CD4-positive, alpha-beta memory T cell (primary cell): ENCODE results near the gene FAAP100. TPM values are rescaled to one million over a fixed set of nuclear protein-coding genes. Genes with fewer than 3 reads are reported as not detected.
A peak's percentile ranks its signal among the peaks of the same experiment; 100 is the strongest.

Experiments used
- CTCF ChIA-PET: fragments of 350-600 bp; sonication (Branson Sonifier 250); formaldehyde crosslinking; loops from one replicate; lab custom pipeline; 2021; ENCODE audit warnings: inconsistent platforms; ENCODE audit not compliant: partially characterized antibody; lab: Charles Lee
- POLR2A ChIA-PET: fragments of 350-600 bp; sonication (Branson Sonifier 250); formaldehyde crosslinking; loops from one replicate; lab custom pipeline; 2021; ENCODE audit not compliant: partially characterized antibody; lab: Charles Lee
- DNase-seq, 5 donors: peaks; one replicate each; pipeline versions ENCODE4 v3.0.0 to v3.0.0-alpha.2; 2020 to 2022; ENCODE audit warnings: mixed read lengths in 1 of 5
- H3K27ac ChIP-seq: one replicate; pipeline ENCODE4 v1.7.0; 2013; ENCODE audit warnings: low read depth, low read length
- H3K27me3 ChIP-seq: 2 replicates; pipeline ENCODE4 v1.7.0; 2013; ENCODE audit warnings: mild to moderate bottlenecking, low read length, moderate library complexity; ENCODE audit not compliant: insufficient read depth
- H3K36me3 ChIP-seq: 2 replicates; pipeline ENCODE4 v1.7.0; 2013; ENCODE audit warnings: mild to moderate bottlenecking, low read length, moderate library complexity; ENCODE audit not compliant: insufficient read depth
- H3K4me1 ChIP-seq: 2 replicates; pipeline ENCODE4 v1.7.0; 2013; ENCODE audit warnings: mild to moderate bottlenecking, low read length, moderate library complexity; ENCODE audit not compliant: insufficient read depth
- H3K4me3 ChIP-seq, 2 donors: one replicate each; pipeline ENCODE4 v1.7.0; 2013; ENCODE audit warnings: low read length in 2 of 2, mild to moderate bottlenecking in 1 of 2
- H3K9me3 ChIP-seq, 2 donors: one replicate each; pipeline ENCODE4 v1.7.0; 2013; ENCODE audit warnings: low read length in 2 of 2, control low read depth in 1 of 2; ENCODE audit not compliant: control insufficient read depth in 1 of 2
- H3K27ac Mint-ChIP-seq, 7 donors: one replicate each; pipeline ENCODE4 v1.8.0; 2020 to 2021; ENCODE audit warnings: mixed read lengths in 7 of 7, mild to moderate bottlenecking in 6 of 7, inconsistent platforms in 3 of 7, moderate library complexity in 3 of 7
- H3K27me3 Mint-ChIP-seq, 2 donors: one replicate each; pipeline ENCODE4 v1.8.0; 2020 to 2021; ENCODE audit warnings: mixed read lengths in 2 of 2
- H3K36me3 Mint-ChIP-seq, 2 donors: one replicate each; pipeline ENCODE4 v1.8.0; 2020 to 2021; ENCODE audit warnings: mixed read lengths in 2 of 2, inconsistent platforms in 1 of 2, mild to moderate bottlenecking in 1 of 2
- H3K4me1 Mint-ChIP-seq, 4 donors: one replicate each; pipeline ENCODE4 v1.8.0; 2020 to 2021; ENCODE audit warnings: mixed read lengths in 4 of 4, mild to moderate bottlenecking in 1 of 4
- H3K4me3 Mint-ChIP-seq, 8 donors: one replicate each; pipeline ENCODE4 v1.8.0; 2020 to 2021; ENCODE audit warnings: mixed read lengths in 8 of 8, mild to moderate bottlenecking in 7 of 8, moderate library complexity in 6 of 8, inconsistent platforms in 3 of 8
- H3K9me3 Mint-ChIP-seq, 8 donors: one replicate each; pipeline ENCODE4 v1.8.0; 2020 to 2021; ENCODE audit warnings: mixed read lengths in 8 of 8, mild to moderate bottlenecking in 5 of 8, inconsistent platforms in 3 of 8, moderate library complexity in 1 of 8
- intact Hi-C: fragments of 100-400 bp; cut with micrococcal nuclease; formaldehyde crosslinking; loops from one replicate; pipeline ENCODE4 v1.15.1; 2023
- polyA plus RNA-seq, 2 donors: library from polyadenylated mRNA; unstranded; fragments of 300-500 nt; fragmentation: Illumina TruSeq; gene quantifications; one replicate each; pipeline ENCODE4 v1.2.3, GENCODE V29; 2021
- total RNA-seq, 2 experiments: library from RNA; stranded (reverse); gene quantifications; one replicate each; pipeline ENCODE4 v1.2.3, GENCODE V29; 2021

Gene FAAP100
- total and polyA plus RNA-seq, 4 experiments from 2014 or later, result 8.5 to 56.0 (median 33.9) TPM

DNA sequence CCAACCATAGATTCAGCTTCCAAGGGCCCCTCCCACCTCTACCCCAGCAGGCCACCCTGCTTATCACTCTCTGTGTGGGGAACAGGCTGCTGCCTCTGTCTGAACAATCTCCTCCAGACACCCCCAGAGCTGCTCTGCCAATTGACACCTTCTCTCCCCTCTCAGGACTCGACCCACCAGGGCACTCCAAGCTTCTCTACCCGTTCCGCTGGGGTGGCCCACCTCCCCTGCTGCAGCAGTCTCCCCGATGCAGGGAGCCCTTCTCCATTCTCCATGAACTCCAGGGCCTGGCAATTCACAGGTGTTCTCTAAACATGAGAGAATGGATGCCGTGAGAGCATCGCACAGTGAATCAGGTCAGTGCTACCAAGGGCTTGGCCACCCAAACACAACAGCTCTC is 28.3 kb upstream of the FAAP100 start:
- Histone ChIP-seq H3K27ac (no peak overlapping the region), H3K27me3 (no peaks in the 10 kb centered on the region), H3K36me3 (peaks cover 36% of the 10 kb centered on the region), H3K9me3 (no peaks in the 10 kb centered on the region), H3K4me3 (no peak overlapping the region), H3K4me1 (no peaks in the 10 kb centered on the region)
- H3K27ac Mint-ChIP-seq, result peak overlapping the region in 1 of 7 donors; percentile 35
- no peak for DNase-seq
- ChIA-PET CTCF (no interaction called here), POLR2A (no interaction called here)
- H3K4me1 Mint-ChIP-seq, result peaks cover 5 to 15% (median 12%) of the 10 kb centered on the region in 4 donors
- H3K27me3 Mint-ChIP-seq, result no peaks in the 10 kb centered on the region
- H3K9me3 Mint-ChIP-seq, result no peaks in the 10 kb centered on the region
- no peak overlapping the region for H3K4me3 Mint-ChIP-seq
- intact Hi-C loops, result no loop called here
- peaks cover 48 to 72% of the 10 kb centered on the region in 2 donors for H3K36me3 Mint-ChIP-seq

DNA sequence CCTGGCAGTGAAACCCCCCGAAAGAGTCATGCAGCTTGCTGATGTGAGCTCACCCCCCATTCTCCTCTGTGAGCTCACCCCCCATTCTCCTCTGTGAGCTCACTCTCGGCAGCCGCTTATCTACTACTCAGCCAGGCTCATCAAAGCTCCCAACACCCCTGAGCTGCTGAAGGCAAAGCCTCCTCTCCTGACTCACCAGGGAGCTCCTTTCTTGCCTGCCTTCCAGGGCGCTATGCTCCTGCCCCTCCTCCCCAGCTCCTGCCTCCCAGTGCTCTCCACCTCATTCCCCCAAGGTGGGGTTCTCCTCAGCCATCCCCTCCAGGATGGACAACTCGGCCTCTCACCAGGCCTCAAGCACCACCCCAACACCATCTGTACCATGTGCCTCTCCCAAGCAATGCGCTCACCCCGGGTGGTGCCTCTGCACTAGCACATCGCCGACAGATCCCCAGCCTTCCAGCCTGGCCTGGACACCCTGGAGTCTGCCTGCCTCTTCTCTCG is 27.7 kb upstream of the FAAP100 start:
- H3K4me1 ChIP-seq, result no peaks in the 10 kb centered on the region
- H3K9me3 Mint-ChIP-seq, result no peaks in the 10 kb centered on the region
- intact Hi-C loops, result no loop called here
- ChIA-PET CTCF (interaction anchor here (1.3 kb wide), 1 partner anchor 21 kb away, joined by 7 read pairs; no protein-coding TSS in a partner anchor), POLR2A (no interaction called here)
- H3K27me3 Mint-ChIP-seq, result no peaks in the 10 kb centered on the region
- H3K27me3 ChIP-seq, result no peaks in the 10 kb centered on the region
- peak overlapping the region in 5 of 7 donors; percentile 35 to 85 (median 66) for H3K27ac Mint-ChIP-seq
- H3K27ac ChIP-seq, result no peak overlapping the region
- peaks cover 36% of the 10 kb centered on the region for H3K36me3 ChIP-seq
- DNase-seq, result no peak
- no peaks in the 10 kb centered on the region for H3K9me3 ChIP-seq
- no peak overlapping the region for H3K4me3 ChIP-seq
- H3K4me3 Mint-ChIP-seq, result no peak overlapping the region
- peaks cover 5 to 15% (median 12%) of the 10 kb centered on the region in 4 donors for H3K4me1 Mint-ChIP-seq
- H3K36me3 Mint-ChIP-seq, result peaks cover 45 to 67% of the 10 kb centered on the region in 2 donors

DNA sequence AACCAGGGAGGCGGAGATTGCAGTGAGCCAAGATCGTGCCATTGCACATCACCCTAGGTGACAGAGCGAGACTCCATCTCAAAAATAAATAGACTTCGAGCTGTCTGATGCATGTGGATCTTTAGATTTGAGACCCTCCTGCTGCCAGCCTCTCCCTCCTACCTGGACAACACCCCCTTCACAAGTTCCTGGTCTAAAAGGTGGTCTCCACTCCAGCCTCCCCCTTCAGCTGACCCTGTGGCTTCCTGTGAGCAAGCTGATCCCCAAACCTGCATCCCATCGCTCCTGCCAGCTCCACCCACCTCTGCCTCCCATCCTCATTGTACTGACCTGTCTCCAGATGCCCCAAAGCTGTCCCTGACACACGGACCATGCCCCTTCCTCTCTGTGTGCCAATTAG is 27.1 kb upstream of the FAAP100 start:
- H3K27me3 ChIP-seq, result no peaks in the 10 kb centered on the region
- peaks cover 45 to 65% of the 10 kb centered on the region in 2 donors for H3K36me3 Mint-ChIP-seq
- peaks cover 37% of the 10 kb centered on the region for H3K36me3 ChIP-seq
- intact Hi-C loops, result no loop called here
- H3K4me3 ChIP-seq, result no peak overlapping the region
- ChIA-PET CTCF (interaction anchor here (1.3 kb wide), 1 partner anchor 22 kb away, joined by 7 read pairs; no protein-coding TSS in a partner anchor), POLR2A (interaction anchor here (0.5 kb wide), 1 partner anchor 17 kb away, joined by 3 read pairs; no protein-coding TSS in a partner anchor)
- H3K27ac Mint-ChIP-seq, result peak overlapping the region in 3 of 7 donors; percentile 53 to 85 (median 66)
- no peaks in the 10 kb centered on the region for H3K9me3 ChIP-seq
- peaks cover 5 to 15% (median 12%) of the 10 kb centered on the region in 4 donors for H3K4me1 Mint-ChIP-seq
- no peaks in the 10 kb centered on the region for H3K4me1 ChIP-seq
- no peaks in the 10 kb centered on the region for H3K27me3 Mint-ChIP-seq
- no peaks in the 10 kb centered on the region for H3K9me3 Mint-ChIP-seq
- H3K27ac ChIP-seq, result no peak overlapping the region
- DNase-seq, result no peak
- H3K4me3 Mint-ChIP-seq, result no peak overlapping the region

DNA sequence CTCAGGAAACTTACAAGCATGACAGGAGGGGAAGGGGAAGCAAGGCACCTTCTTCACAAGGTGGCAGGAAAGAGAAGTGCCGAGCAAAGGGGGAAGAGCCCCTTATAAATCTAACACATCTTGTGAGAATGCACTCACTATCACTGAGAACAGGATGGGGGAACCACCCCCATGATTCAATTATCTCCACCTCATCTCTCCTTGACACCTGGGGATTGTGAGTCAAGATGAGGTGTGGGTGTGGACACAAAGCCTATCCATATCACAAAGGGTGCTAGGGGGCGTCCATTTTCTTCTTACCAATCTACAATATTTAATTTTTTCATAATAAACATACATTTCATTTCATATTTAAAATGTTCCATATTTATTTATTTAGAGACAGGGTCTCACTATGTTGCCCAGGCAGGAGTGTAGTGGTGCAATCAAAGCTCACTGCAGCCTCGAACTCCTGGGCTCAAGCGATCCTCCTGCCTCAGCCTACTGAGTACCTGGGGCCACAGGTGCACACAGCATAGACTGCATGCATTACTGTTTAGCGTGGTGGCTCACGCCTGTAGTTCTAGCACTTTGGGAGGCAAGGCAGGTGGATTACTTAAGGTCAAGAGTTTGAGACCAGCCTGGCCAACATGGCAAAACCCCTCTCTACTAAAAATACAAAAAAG is 26.5 kb upstream of the FAAP100 start:
- Histone ChIP-seq H3K4me3 (no peak overlapping the region), H3K9me3 (no peaks in the 10 kb centered on the region), H3K4me1 (no peaks in the 10 kb centered on the region), H3K36me3 (peaks cover 35% of the 10 kb centered on the region), H3K27ac (no peak overlapping the region), H3K27me3 (no peaks in the 10 kb centered on the region)
- Mint-ChIP-seq H3K36me3 (peaks cover 44 to 65% of the 10 kb centered on the region in 2 donors), H3K9me3 (no peaks in the 10 kb centered on the region), H3K27ac (peak overlapping the region in 2 of 7 donors; percentile 17 to 72), H3K4me3 (no peak overlapping the region), H3K27me3 (no peaks in the 10 kb centered on the region), H3K4me1 (peaks cover 5 to 15% (median 12%) of the 10 kb centered on the region in 4 donors)
- ChIA-PET CTCF (interaction anchor here (1.3 kb wide), 1 partner anchor 22 kb away, joined by 7 read pairs; no protein-coding TSS in a partner anchor), POLR2A (interaction anchor here (0.5 kb wide), 1 partner anchor 16 kb away, joined by 3 read pairs; no protein-coding TSS in a partner anchor)
- intact Hi-C loops, result no loop called here
- DNase-seq, result no peak

DNA sequence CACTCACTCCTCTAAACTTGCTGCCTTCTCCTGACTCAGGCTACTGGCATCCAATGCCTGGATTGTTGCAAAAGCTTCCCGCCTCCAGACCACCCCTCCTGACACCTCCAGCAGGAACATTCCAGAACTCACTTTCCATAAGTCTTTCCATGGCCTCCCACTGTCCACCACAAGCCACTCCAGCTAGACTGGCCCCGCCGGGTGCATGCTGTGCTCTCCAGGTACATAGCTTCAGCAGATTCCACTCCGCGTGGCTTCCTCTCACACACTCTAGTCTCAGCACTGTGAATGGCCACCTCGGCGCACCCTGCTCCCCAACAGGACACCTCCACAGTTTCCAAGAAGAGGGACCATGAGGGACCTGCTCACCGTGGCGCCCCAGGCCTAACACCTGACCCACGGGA is 25.9 kb upstream of the FAAP100 start:
- intact Hi-C loops, result no loop called here
- H3K9me3 Mint-ChIP-seq, result no peaks in the 10 kb centered on the region
- H3K4me3 ChIP-seq, result no peak overlapping the region
- H3K27me3 Mint-ChIP-seq, result no peaks in the 10 kb centered on the region
- H3K27ac Mint-ChIP-seq, result peak overlapping the region in 4 of 7 donors; percentile 10 to 72 (median 40)
- H3K4me1 ChIP-seq, result no peaks in the 10 kb centered on the region
- H3K27me3 ChIP-seq, result no peaks in the 10 kb centered on the region
- ChIA-PET POLR2A (no interaction called here), CTCF (interaction anchor here (1.4 kb wide), 1 partner anchor 23 kb away, joined by 3 read pairs; no protein-coding TSS in a partner anchor)
- no peak overlapping the region for H3K4me3 Mint-ChIP-seq
- H3K27ac ChIP-seq, result no peak overlapping the region
- peaks cover 5 to 15% (median 12%) of the 10 kb centered on the region in 4 donors for H3K4me1 Mint-ChIP-seq
- DNase-seq, result no peak
- H3K36me3 ChIP-seq, result peaks cover 29% of the 10 kb centered on the region
- H3K36me3 Mint-ChIP-seq, result peaks cover 38 to 62% of the 10 kb centered on the region in 2 donors
- H3K9me3 ChIP-seq, result no peaks in the 10 kb centered on the region

DNA sequence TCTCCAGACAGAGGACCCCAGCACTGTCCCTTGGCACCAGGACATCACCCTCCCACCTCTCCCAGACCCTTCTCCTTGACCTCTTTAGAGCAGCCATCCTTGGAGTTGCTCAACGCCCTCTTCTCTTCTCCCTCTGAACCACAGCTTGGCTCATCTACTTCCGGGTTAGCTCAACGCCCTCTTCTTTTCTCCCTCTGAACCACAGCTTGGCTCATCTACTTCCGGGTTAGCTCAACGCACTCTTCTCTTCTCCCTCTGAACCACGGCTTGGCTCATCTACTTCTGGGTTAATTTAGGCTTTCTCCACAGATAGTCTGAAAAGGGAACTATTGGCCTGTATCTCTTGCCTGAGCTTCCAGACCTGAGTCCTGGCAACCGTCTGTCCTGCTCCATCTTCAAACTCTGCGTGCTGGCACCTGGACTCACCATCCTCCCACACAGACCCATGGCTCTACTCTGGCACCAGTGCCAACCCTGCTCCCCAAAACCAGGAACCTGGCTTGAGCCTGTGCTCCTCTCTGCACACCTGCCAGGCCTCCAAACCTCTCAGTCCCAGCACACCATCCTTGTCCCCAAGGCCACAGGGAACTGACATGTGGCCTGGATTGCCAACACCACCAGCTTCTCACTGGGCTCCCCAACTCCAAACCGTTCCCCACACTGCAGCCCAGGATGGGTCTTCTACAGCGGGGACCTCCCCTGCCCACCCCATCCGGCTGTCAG is 25.3 kb upstream of the FAAP100 start:
- H3K27ac ChIP-seq, result no peak overlapping the region
- POLR2A ChIA-PET, result no interaction called here
- H3K9me3 Mint-ChIP-seq, result no peaks in the 10 kb centered on the region
- H3K27me3 ChIP-seq, result no peaks in the 10 kb centered on the region
- H3K27ac Mint-ChIP-seq, result peak overlapping the region in 5 of 7 donors; percentile 1 to 85 (median 26)
- no peak overlapping the region for H3K4me3 ChIP-seq
- peaks cover 5 to 15% (median 12%) of the 10 kb centered on the region in 4 donors for H3K4me1 Mint-ChIP-seq
- peak overlapping the region in 1 of 8 donors; percentile 25 for H3K4me3 Mint-ChIP-seq
- no peaks in the 10 kb centered on the region for H3K9me3 ChIP-seq
- no peaks in the 10 kb centered on the region for H3K27me3 Mint-ChIP-seq
- CTCF ChIA-PET, result interaction anchor here (1.4 kb wide), 1 partner anchor 24 kb away, joined by 3 read pairs; no protein-coding TSS in a partner anchor
- no peaks in the 10 kb centered on the region for H3K4me1 ChIP-seq
- H3K36me3 ChIP-seq, result peaks cover 25% of the 10 kb centered on the region
- peaks cover 36 to 66% of the 10 kb centered on the region in 2 donors for H3K36me3 Mint-ChIP-seq
- DNase-seq, result no peak
- intact Hi-C loops, result no loop called here
